Stimulated activated naive CD8-positive, alpha-beta T cell treated with anti-CD3 and anti-CD28 coated beads, Interleukin-15, amount 100 ng/mL, for 72 hours (primary cell): ENCODE measurements around the gene GPR37L1.
A peak's percentile ranks its signal among the peaks of the same experiment; 100 is the strongest.
"Not testable (repeated sequence)": the region's sequence is repeated elsewhere in the genome, so short reads cannot be mapped to it uniquely, and the experiment has no call there.

Source experiments
- ATAC-seq: fragments of 150-1000 bp; cut with Tn5 transposase; 2 replicates; pipeline ENCODE4 v1.10.0; 2021; ENCODE audit warnings: mild to moderate bottlenecking, moderate library complexity
- DNase-seq, 2 donors: peaks; one replicate each; pipeline ENCODE4 v3.0.0; 2021 to 2022
- H3K27ac Mint-ChIP-seq, 2 donors: one replicate each; pipeline ENCODE4 v1.8.0; 2022; ENCODE audit warnings: mild to moderate bottlenecking in 2 of 2, mixed read lengths in 2 of 2, moderate library complexity in 2 of 2
- H3K27me3 Mint-ChIP-seq: one replicate; pipeline ENCODE4 v1.8.0; 2022; ENCODE audit warnings: mixed read lengths
- H3K4me1 Mint-ChIP-seq: one replicate; pipeline ENCODE4 v1.8.0; 2022; ENCODE audit warnings: mild to moderate bottlenecking, mixed read lengths
- H3K4me3 Mint-ChIP-seq, 2 donors: one replicate each; pipeline ENCODE4 v1.8.0; 2022; ENCODE audit warnings: mild to moderate bottlenecking in 2 of 2, mixed read lengths in 2 of 2, moderate library complexity in 1 of 2
- H3K9me3 Mint-ChIP-seq, 2 donors: one replicate each; pipeline ENCODE4 v1.8.0; 2022; ENCODE audit warnings: mixed read lengths in 2 of 2

GPR37L1 gene

DNA sequence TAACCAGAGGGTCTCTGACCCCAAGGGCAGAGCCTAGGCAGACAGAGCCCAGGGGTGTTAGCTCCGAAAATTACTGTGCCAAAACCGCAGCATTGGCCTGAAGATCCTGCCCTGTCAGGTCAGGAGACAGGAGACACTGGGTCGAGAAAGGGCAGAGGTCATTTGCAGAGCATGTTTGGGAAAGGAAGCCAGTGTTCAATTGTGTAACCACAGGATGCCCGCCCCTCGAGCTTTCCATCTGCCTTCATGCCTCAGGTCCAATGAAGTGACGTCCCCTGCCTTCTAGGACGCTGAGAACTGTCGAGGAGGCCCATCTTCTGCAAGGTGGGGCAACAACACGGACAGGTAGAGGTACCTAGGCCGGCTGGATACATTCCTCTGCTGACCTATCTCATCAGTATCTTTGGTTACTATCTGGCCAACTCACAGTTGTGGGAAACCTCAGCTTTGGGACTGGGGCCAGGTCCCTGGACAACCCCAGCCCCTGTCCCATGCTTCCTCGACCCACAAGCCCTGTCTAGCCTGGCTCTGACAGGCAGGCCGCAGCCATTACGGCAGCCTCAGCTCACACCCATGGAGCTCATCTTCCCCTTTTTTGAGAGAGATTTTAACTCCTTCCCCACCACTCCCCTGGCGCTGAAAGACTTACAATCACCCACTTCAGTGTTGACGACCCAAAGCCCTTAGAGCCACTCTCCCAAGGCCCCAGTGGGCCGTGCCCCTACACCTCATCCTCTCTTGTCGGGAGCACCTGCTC is 20.5 kb downstream of the GPR37L1 start:
- Mint-ChIP-seq H3K9me3 (no peaks in the 10 kb centered on the region), H3K4me3 (peak overlapping the region; percentile 92 to 93), H3K27ac (peak overlapping the region; percentile 94 to 97), H3K27me3 (no peaks in the 10 kb centered on the region), H3K4me1 (peaks cover 61% of the 10 kb centered on the region)
- DNase-seq = peak in 1 of 2 donors; percentile 27
- ATAC-seq = peak; percentile 5

DNA sequence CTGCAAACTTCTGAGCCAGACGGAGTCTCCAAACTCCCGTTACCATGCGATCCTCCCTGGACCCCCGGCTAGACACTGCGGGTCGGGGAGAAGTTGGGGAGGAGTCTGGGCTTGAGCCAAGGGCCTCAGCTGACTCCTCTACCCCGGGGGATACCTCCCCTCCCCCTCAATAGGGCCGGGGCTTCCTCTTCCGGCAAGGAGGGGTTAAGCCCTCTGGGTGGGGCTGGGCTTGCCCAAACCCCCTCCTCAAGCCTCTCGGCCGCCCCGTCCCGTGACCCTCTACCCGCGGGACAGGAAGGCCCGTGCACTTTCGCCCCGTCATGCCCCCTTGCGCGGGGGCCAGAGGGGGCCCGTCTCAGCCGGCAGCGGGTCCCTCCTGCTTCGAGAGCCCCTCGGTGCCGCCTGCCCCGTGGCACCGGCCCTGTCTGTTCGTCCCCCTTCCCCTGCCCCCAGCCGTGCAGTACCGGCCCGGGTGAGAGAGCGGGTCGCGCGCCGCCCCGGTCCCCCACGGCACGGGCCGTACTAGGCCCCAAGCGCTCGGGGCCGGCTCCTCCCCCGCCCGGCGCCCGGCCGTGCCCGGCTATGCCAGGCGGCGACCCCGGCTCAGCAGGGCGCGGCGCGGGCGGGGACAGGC is 21.2 kb downstream of the GPR37L1 start:
- peak overlapping the region; percentile 92 to 93 for H3K4me3 Mint-ChIP-seq
- DNase-seq (peak; percentile 34 to 42), ATAC-seq (peak; percentile 61)
- no peaks in the 10 kb centered on the region for H3K9me3 Mint-ChIP-seq
- H3K27ac Mint-ChIP-seq = peak overlapping the region; percentile 94 to 97
- peaks cover 57% of the 10 kb centered on the region for H3K4me1 Mint-ChIP-seq
- H3K27me3 Mint-ChIP-seq = no peaks in the 10 kb centered on the region

- Mint-ChIP-seq H3K4me3 (peak within 1 kb of the TSS; percentile 92 to 93), H3K27ac (peak within 1 kb of the TSS; percentile 94 to 97), H3K9me3 (no peaks in the 10 kb centered on the region), H3K27me3 (no peaks in the 10 kb centered on the region), H3K4me1 (peaks cover 57% of the 10 kb centered on the region)
- DNase-seq (peak; percentile 68 to 71), ATAC-seq (peak; percentile 68)
These were observed 21.8 kb downstream of the GPR37L1 start, which contains the start of gene ARL8A for GRCh38 chr1:202144402-202145067. Gene ARL8A, minus strand, starts transcription at chr1:202144737. Its CDS starts 165 bp downstream, at chr1:202144572.

GRCh38 chr1:202145068-202145743 is 22.5 kb downstream of the GPR37L1 start:
- H3K27ac Mint-ChIP-seq = peak overlapping the region; percentile 91 to 95
- DNase-seq (peak; percentile 38 to 73), ATAC-seq (peak; percentile 75)
- no peaks in the 10 kb centered on the region for H3K9me3 Mint-ChIP-seq
- H3K4me3 Mint-ChIP-seq = peak overlapping the region; percentile 89 to 92
- no peaks in the 10 kb centered on the region for H3K27me3 Mint-ChIP-seq
- H3K4me1 Mint-ChIP-seq = peaks cover 60% of the 10 kb centered on the region

DNA sequence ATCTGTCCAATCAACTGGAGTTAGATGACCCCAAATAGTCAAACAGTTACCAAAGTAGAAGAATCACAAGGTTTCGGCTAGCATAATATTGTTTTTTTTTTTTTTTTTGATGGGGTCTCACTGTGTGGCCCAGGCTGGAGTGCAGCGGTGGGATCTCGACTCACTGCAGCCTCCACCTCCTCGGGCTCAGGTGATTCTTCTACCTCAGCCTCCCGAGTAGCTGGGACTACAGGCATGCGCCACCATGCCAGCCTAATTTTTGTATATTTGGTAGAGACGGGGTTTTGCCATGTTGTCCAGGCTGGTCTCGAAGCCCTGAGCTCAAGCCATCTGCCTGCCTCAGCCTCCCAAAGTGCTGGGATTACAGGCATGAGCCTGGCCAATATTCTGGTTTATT is 23.0 kb downstream of the GPR37L1 start:
- not testable (repeated sequence) for H3K27me3 Mint-ChIP-seq, ATAC-seq, H3K9me3 Mint-ChIP-seq, DNase-seq
- Mint-ChIP-seq H3K4me1 (peaks cover 61% of the 10 kb centered on the region), H3K27ac (peak overlapping the region in 1 of 2 donors; percentile 95), H3K4me3 (peak overlapping the region; percentile 5 to 92)

- Mint-ChIP-seq H3K4me1 (peaks cover 61% of the 10 kb centered on the region), H3K27ac (peak overlapping the region in 1 of 2 donors; percentile 36), H3K9me3 (no peaks in the 10 kb centered on the region), H3K4me3 (peak overlapping the region in 1 of 2 donors; percentile 51), H3K27me3 (no peaks in the 10 kb centered on the region)
- DNase-seq (no peak), ATAC-seq (no peak)
These were observed 23.6 kb downstream of the GPR37L1 start for GRCh38 chr1:202146279-202146678.

DNA sequence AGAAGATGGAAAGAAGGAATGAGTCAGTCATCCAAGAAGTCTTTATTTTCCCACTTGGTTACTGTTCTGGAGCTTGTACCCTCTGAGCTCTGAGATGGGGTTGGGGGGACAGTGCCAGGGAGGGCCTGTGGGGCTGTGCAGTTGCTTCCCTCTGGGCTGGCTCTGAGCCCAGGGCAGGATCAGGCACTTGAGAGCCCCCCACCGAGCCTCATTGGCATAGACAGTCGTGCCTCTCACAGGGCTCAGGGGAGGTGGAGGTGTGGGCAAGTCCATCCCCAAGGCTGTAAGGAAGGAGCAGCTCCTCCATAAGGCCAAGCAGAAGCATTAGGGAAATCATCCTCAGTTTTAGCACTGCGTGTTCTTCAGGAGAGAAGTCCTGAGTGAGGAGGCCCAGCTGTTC is 24.3 kb downstream of the GPR37L1 start:
- H3K27me3 Mint-ChIP-seq = no peaks in the 10 kb centered on the region
- H3K9me3 Mint-ChIP-seq = no peaks in the 10 kb centered on the region
- DNase-seq = no peak
- H3K27ac Mint-ChIP-seq = no peak overlapping the region
- H3K4me1 Mint-ChIP-seq = peaks cover 56% of the 10 kb centered on the region
- ATAC-seq = no peak
- H3K4me3 Mint-ChIP-seq = no peak overlapping the region

- no peaks in the 10 kb centered on the region for H3K27me3 Mint-ChIP-seq
- DNase-seq = no peak
- peaks cover 46% of the 10 kb centered on the region for H3K4me1 Mint-ChIP-seq
- no peaks in the 10 kb centered on the region for H3K9me3 Mint-ChIP-seq
- no peak overlapping the region for H3K4me3 Mint-ChIP-seq
- ATAC-seq = no peak
- no peak overlapping the region for H3K27ac Mint-ChIP-seq
These were observed 25.7 kb downstream of the GPR37L1 start for GRCh38 chr1:202148391-202148790.

DNA sequence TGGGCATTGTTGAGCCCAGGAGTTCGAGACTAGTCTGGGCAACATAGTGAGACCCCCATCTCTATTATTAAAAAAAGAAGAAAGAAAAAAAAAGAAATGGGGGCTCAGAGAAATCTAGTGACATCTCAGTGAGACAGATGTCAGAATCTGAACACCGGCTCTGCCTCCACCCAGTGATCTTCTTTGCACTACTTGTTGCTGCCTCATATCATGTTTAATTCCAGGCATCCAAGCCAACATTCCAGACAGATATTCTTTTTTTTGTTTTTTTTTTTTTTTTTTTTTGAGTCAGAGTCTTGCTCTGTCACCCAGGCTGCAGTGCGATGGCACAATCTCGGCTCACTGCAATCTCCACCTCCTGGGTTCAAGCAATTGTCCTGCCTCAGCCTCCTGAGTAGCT is 26.8 kb downstream of the GPR37L1 start:
- Mint-ChIP-seq H3K27me3 (no peaks in the 10 kb centered on the region), H3K4me3 (no peak overlapping the region), H3K27ac (no peak overlapping the region), H3K9me3 (no peaks in the 10 kb centered on the region), H3K4me1 (peaks cover 50% of the 10 kb centered on the region)
- DNase-seq = no peak
- no peak for ATAC-seq

- Mint-ChIP-seq H3K4me1 (peaks cover 52% of the 10 kb centered on the region), H3K9me3 (no peaks in the 10 kb centered on the region), H3K4me3 (no peak overlapping the region), H3K27ac (no peak overlapping the region), H3K27me3 (no peaks in the 10 kb centered on the region)
- DNase-seq = no peak
- no peak for ATAC-seq
These were observed 27.5 kb downstream of the GPR37L1 start for GRCh38 chr1:202150187-202150586.

DNA sequence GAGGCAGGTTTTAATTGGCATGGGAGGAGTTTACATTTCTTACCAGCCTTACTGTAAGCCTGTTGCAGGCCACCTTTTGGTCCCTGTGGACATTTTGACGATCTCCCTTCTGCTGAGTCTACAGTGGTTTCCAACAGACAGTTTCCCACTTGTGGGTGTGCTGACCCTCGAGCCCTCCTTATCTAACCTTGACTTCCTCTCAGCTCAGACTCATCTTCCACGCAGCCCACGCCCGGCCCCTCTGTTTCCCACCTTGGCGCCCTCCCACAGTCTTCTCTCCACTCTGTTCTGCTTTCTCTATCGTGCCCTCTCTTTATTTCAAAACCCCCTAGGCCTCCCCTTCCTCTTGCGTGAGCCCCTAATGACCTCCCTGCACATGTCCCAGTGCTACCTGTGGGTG is 27.9 kb downstream of the GPR37L1 start:
- no peaks in the 10 kb centered on the region for H3K27me3 Mint-ChIP-seq
- H3K4me1 Mint-ChIP-seq = peaks cover 52% of the 10 kb centered on the region
- H3K27ac Mint-ChIP-seq = peak overlapping the region in 1 of 2 donors; percentile 42
- DNase-seq (no peak), ATAC-seq (no peak)
- no peak overlapping the region for H3K4me3 Mint-ChIP-seq
- H3K9me3 Mint-ChIP-seq = no peaks in the 10 kb centered on the region

DNA sequence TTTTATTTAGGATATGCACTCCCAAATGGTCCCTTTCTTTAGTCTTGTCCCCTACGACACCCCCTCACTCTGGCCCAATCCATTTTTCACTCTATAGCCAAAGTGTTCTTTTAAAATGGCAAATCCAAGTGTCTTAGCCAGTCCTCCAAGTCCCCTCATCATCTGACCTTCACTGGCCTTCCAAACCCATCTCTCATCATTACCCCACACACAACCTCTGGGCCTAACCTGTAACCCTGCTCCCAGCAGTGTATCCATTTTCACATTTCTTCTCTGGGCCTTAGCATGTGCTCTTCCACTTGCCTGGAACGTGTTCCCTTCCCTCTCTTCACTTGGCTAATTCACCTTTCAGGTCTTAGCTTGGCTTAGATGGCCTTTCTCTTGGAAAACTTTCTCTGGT is 28.3 kb downstream of the GPR37L1 start:
- peaks cover 55% of the 10 kb centered on the region for H3K4me1 Mint-ChIP-seq
- no peak for DNase-seq
- no peak for ATAC-seq
- no peak overlapping the region for H3K27ac Mint-ChIP-seq
- no peaks in the 10 kb centered on the region for H3K9me3 Mint-ChIP-seq
- H3K4me3 Mint-ChIP-seq = no peak overlapping the region
- no peaks in the 10 kb centered on the region for H3K27me3 Mint-ChIP-seq

DNA sequence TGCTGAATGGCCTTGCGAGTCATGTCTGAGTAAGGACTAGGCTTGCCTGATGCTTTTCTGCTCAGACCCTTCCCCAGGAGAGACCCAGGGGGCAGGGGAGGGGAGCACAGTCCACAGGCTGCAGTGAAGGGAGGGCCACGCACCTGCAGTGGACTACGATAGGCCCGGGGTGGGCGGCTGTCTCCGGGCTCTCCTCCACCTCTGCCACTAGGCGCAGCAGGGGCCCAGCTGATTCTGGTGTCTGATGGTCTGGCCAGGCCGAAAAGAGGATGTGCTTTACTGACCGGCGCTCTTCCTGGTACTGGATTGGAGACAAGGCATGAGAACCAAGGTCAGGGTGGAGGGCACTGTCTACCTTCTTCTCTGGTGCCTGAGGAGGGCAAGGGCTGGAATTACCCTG is 29.7 kb downstream of the GPR37L1 start:
- Mint-ChIP-seq H3K9me3 (no peaks in the 10 kb centered on the region), H3K4me1 (peaks cover 61% of the 10 kb centered on the region), H3K4me3 (no peak overlapping the region), H3K27me3 (no peaks in the 10 kb centered on the region), H3K27ac (peak overlapping the region in 1 of 2 donors; percentile 90)
- ATAC-seq = no peak
- no peak for DNase-seq

DNA sequence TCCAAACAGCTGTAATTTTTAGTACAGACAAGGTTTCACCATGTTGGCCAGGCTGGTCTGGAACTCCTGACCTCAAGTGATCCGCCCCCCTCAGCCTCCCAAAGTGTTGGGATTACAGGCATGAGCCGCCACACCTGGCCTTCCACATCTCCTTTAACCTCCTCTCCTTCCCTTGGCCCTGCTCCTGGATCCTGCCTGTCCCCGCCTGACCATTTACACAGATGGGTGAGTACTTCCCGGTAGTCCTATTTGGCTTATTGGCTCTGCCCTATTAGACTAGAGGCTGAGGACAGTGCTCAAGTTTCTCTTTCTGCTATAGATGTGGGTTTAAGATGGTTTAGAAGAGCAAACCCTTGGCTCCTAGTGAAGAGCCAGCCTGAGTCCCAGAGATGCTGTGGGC is 30.6 kb downstream of the GPR37L1 start:
- no peak for ATAC-seq
- Mint-ChIP-seq H3K27ac (peak overlapping the region; percentile 74 to 86), H3K27me3 (no peaks in the 10 kb centered on the region)

DNA sequence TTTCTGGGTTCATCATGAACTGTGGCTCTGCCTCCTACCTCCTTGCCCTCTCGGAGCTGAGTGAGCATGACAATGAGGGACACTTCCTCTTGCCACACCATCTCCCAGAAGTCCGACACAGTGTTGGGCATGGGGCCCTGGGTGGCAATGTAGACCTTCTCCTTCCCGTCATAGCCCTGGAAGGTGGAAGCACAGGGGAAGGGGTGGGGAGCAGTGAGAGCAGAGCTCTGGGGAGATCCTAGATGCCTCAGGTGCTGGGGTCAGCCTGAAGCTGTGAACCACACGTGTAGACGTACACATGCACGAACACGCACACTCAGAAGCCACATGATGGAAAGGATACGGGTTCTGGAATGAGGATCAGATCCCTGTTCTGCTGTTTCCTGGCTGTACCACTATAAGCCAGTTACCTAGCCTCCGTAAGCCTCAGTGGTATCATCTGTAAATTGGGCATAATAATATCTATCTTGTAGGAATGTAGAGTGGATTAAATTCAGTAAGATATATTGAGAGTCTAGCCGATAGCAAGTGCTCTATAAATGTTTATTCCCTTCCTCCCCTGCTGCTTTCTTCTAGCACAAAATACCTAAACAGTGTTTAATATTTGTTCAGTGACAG is 31.5 kb downstream of the GPR37L1 start:
- H3K9me3 Mint-ChIP-seq = no peaks in the 10 kb centered on the region
- H3K27me3 Mint-ChIP-seq = no peaks in the 10 kb centered on the region
- peak overlapping the region in 1 of 2 donors; percentile 10 for H3K4me3 Mint-ChIP-seq
- peaks cover 69% of the 10 kb centered on the region for H3K4me1 Mint-ChIP-seq
- DNase-seq (no peak), ATAC-seq (no peak)
- H3K27ac Mint-ChIP-seq = peak overlapping the region in 1 of 2 donors; percentile 74

More for the DNA sequence above, 30.6 kb downstream of the GPR37L1 start:
- peaks cover 62% of the 10 kb centered on the region for H3K4me1 Mint-ChIP-seq
- H3K9me3 Mint-ChIP-seq = no peaks in the 10 kb centered on the region
- no peak overlapping the region for H3K4me3 Mint-ChIP-seq
- DNase-seq = no peak
